ENCODE measurements around the gene BCAS1. TPM values are rescaled to one million over a fixed set of nuclear protein-coding genes. Genes with fewer than 3 reads are reported as not detected.
A peak's percentile ranks its signal among the peaks of the same experiment; 100 is the strongest.

The BCAS1 gene
- total and polyA plus RNA-seq, 10 of the 15 experiments (the other 5 are each of a cell fraction or from before 2014, with no cell fraction given): 0.21 to 1.4 (median 0.55) TPM

- TF ChIP-seq EP300 (IDR thresholded peaks at IDR 0.05; ENCODE audit: borderline replicate concordance in 1 of 2, control insufficient read depth in 1 of 2, low read depth in 2 of 2, low read length in 2 of 2): 0 out of 4 replicates have a peak, but pooled peaks of 1 of the 2 experiments have one; percentile 10
- TF ChIP-seq PAX8 (IDR thresholded peaks at IDR 0.05): no peak
- TF ChIP-seq ZBTB11 (CRISPR knock-in tag; IDR thresholded peaks at IDR 0.05): no peak
- TF ChIP-seq, protein P1, sequence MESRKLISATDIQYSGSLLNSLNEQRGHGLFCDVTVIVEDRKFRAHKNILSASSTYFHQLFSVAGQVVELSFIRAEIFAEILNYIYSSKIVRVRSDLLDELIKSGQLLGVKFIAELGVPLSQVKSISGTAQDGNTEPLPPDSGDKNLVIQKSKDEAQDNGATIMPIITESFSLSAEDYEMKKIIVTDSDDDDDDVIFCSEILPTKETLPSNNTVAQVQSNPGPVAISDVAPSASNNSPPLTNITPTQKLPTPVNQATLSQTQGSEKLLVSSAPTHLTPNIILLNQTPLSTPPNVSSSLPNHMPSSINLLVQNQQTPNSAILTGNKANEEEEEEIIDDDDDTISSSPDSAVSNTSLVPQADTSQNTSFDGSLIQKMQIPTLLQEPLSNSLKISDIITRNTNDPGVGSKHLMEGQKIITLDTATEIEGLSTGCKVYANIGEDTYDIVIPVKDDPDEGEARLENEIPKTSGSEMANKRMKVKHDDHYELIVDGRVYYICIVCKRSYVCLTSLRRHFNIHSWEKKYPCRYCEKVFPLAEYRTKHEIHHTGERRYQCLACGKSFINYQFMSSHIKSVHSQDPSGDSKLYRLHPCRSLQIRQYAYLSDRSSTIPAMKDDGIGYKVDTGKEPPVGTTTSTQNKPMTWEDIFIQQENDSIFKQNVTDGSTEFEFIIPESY (IDR thresholded peaks at IDR 0.05): no peak
- TF ChIP-seq SREBF1 (IDR thresholded peaks at IDR 0.05; ENCODE audit: low read length): no peak
- no peak; the same call in 1 of the 2 replicates for TF ChIP-seq SMARCA5 (IDR thresholded peaks at IDR 0.05)
- TF ChIP-seq, protein P2, sequence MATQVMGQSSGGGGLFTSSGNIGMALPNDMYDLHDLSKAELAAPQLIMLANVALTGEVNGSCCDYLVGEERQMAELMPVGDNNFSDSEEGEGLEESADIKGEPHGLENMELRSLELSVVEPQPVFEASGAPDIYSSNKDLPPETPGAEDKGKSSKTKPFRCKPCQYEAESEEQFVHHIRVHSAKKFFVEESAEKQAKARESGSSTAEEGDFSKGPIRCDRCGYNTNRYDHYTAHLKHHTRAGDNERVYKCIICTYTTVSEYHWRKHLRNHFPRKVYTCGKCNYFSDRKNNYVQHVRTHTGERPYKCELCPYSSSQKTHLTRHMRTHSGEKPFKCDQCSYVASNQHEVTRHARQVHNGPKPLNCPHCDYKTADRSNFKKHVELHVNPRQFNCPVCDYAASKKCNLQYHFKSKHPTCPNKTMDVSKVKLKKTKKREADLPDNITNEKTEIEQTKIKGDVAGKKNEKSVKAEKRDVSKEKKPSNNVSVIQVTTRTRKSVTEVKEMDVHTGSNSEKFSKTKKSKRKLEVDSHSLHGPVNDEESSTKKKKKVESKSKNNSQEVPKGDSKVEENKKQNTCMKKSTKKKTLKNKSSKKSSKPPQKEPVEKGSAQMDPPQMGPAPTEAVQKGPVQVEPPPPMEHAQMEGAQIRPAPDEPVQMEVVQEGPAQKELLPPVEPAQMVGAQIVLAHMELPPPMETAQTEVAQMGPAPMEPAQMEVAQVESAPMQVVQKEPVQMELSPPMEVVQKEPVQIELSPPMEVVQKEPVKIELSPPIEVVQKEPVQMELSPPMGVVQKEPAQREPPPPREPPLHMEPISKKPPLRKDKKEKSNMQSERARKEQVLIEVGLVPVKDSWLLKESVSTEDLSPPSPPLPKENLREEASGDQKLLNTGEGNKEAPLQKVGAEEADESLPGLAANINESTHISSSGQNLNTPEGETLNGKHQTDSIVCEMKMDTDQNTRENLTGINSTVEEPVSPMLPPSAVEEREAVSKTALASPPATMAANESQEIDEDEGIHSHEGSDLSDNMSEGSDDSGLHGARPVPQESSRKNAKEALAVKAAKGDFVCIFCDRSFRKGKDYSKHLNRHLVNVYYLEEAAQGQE (IDR thresholded peaks at IDR 0.05; ENCODE audit: low read depth, low read length): no peak
- TF ChIP-seq ZNF384 (IDR thresholded peaks at IDR 0.05; ENCODE audit: borderline replicate concordance, low read depth, low read length): peak; percentile 39; the same call in 1 of the 2 replicates
- TF ChIP-seq RELB (IDR thresholded peaks at IDR 0.05; ENCODE audit: low read depth): peak; percentile 77
- TF ChIP-seq FOXM1 (IDR thresholded peaks at IDR 0.05; ENCODE audit: low read depth, low read length): peak; percentile 64; the same call in 1 of the 2 replicates
- no peak for TF ChIP-seq MAX (IDR thresholded peaks at IDR 0.05; ENCODE audit: low read depth, low read length)
- TF ChIP-seq NR2C1 (IDR thresholded peaks at IDR 0.05): no peak
- TF ChIP-seq, protein P3, sequence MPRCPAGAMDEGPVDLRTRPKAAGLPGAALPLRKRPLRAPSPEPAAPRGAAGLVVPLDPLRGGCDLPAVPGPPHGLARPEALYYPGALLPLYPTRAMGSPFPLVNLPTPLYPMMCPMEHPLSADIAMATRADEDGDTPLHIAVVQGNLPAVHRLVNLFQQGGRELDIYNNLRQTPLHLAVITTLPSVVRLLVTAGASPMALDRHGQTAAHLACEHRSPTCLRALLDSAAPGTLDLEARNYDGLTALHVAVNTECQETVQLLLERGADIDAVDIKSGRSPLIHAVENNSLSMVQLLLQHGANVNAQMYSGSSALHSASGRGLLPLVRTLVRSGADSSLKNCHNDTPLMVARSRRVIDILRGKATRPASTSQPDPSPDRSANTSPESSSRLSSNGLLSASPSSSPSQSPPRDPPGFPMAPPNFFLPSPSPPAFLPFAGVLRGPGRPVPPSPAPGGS (IDR thresholded peaks at IDR 0.05; ENCODE audit: borderline replicate concordance, insufficient read depth, low read depth, low read length, poor library complexity, severe bottlenecking): no peak
- TF ChIP-seq BRCA1 (IDR thresholded peaks at IDR 0.05; ENCODE audit: low read depth, low read length): no peak
Observed at GRCh38 chr20:53939572-53940359, 130.6 kb downstream of the BCAS1 start (continued).
